Esophagus squamous epithelium (tissue), 4 donors: ENCODE data around the gene SEMA5A.

ENCODE experiments used
- POLR2A ChIP-seq, 4 donors: fragments of 450-650 bp; IDR thresholded peaks; one replicate each; pipeline ENCODE4 v1.6.1; 2017; ENCODE audit warnings: antibody characterized with exemption in 4 of 4, mild to moderate bottlenecking in 4 of 4, moderate library complexity in 3 of 4
- TF ChIP-seq, protein P1 (sequence below), 6 experiments: fragments of 450-650 bp in 4 of 6; fragments of 200-600 bp in 2 of 6; sonication (generic) in 2 of 6; IDR thresholded peaks; one replicate each; pipeline ENCODE4 v1.5.1; 2016 to 2019; ENCODE audit warnings: antibody characterized with exemption in 6 of 6, mild to moderate bottlenecking in 4 of 6, moderate library complexity in 4 of 6

DNA sequence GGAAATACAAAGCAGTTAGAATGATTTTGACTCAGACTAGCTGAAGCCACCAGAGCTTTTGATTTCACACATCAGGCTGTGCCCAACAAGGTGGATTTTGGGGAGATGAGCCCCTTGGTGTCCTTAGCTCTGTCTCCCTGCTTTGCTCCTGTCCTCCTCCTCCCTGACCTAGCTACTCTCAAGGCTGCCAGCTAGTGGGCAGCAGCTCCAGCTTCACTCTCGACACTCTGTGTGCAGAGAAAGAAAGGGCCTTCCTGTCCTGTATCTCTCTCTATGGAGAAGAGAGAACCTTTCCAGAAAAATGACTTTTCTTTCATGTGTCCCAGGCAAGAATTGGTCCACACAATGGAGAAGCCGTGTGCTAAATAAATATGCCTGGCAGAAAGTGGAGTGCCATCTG, 446.2 kb downstream of the SEMA5A start:
- TF ChIP-seq, protein P1, sequence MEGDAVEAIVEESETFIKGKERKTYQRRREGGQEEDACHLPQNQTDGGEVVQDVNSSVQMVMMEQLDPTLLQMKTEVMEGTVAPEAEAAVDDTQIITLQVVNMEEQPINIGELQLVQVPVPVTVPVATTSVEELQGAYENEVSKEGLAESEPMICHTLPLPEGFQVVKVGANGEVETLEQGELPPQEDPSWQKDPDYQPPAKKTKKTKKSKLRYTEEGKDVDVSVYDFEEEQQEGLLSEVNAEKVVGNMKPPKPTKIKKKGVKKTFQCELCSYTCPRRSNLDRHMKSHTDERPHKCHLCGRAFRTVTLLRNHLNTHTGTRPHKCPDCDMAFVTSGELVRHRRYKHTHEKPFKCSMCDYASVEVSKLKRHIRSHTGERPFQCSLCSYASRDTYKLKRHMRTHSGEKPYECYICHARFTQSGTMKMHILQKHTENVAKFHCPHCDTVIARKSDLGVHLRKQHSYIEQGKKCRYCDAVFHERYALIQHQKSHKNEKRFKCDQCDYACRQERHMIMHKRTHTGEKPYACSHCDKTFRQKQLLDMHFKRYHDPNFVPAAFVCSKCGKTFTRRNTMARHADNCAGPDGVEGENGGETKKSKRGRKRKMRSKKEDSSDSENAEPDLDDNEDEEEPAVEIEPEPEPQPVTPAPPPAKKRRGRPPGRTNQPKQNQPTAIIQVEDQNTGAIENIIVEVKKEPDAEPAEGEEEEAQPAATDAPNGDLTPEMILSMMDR (IDR thresholded peaks at IDR 0.05), result no peak
- no peak for TF ChIP-seq POLR2A (IDR thresholded peaks at IDR 0.05)
